B cell (primary cell): ENCODE results near the gene CSF2RB. TPM values are rescaled to one million over a fixed set of nuclear protein-coding genes. Genes with fewer than 3 reads are reported as not detected.

Experiments used
- ATAC-seq: fragments of 200-7000 bp; cut with Tn5 transposase; one replicate; pipeline ENCODE4 v1.10.0; 2021; ENCODE audit warnings: low read depth, mild to moderate bottlenecking, moderate number of reproducible peaks, moderate library complexity
- CTCF ChIA-PET: fragments of 350-600 bp; sonication (Branson Sonifier 250); formaldehyde crosslinking; loops from one replicate; lab custom pipeline; 2021; ENCODE audit warnings: antibody characterized with exemption, inconsistent platforms; lab: Charles Lee
- POLR2A ChIA-PET: fragments of 350-600 bp; sonication (Branson Sonifier 250); formaldehyde crosslinking; loops from one replicate; lab custom pipeline; 2021; ENCODE audit warnings: antibody characterized with exemption; lab: Charles Lee
- DNase-seq: peaks from one replicate; pipeline ENCODE4 v3.0.0; 2013
- H2AFZ ChIP-seq: 2 replicates; pipeline ENCODE4 v1.6.1; 2012; ENCODE audit warnings: mild to moderate bottlenecking, low read depth, low read length; ENCODE audit not compliant: insufficient read depth, poor library complexity, severe bottlenecking
- H3K27ac ChIP-seq, 2 donors: 1 replicate in 1 of 2; 2 replicates in 1 of 2; pipeline ENCODE4 v1.5.1; 2012 to 2013; ENCODE audit warnings: low read length in 2 of 2, mild to moderate bottlenecking in 2 of 2, moderate library complexity in 1 of 2
- H3K27me3 ChIP-seq, 4 experiments: fragments of 200-600 bp in 1 of 4; sonication (generic) in 1 of 4; replicated peaks in 1 of 4; 1 replicate in 2 of 4; 2 replicates in 2 of 4; pipeline versions ENCODE4 v1.6.1 to v1.7.0; 2013 to 2016; ENCODE audit warnings: low read length in 3 of 4, mild to moderate bottlenecking in 2 of 4, mixed read lengths in 1 of 4, moderate library complexity in 1 of 4; ENCODE audit not compliant: insufficient read depth in 4 of 4, control insufficient read depth in 3 of 4; ENCODE audit errors: control extremely low read depth in 1 of 4
- H3K36me3 ChIP-seq, 2 experiments: replicated peaks in 1 of 2; 1 replicate in 1 of 2; 2 replicates in 1 of 2; pipeline versions ENCODE4 v1.6.1 to v1.7.1; 2013; ENCODE audit warnings: low read length in 1 of 2; ENCODE audit not compliant: insufficient read depth in 2 of 2, control insufficient read depth in 1 of 2; ENCODE audit errors: control extremely low read depth in 1 of 2, extremely low read depth in 1 of 2
- H3K4me1 ChIP-seq, 2 donors: fragments of 200-600 bp in 1 of 2; sonication (generic) in 1 of 2; 1 replicate in 1 of 2; 2 replicates in 1 of 2; pipeline versions ENCODE4 v1.5.1 to v1.6.1; 2013 to 2017; ENCODE audit warnings: low read length in 2 of 2; ENCODE audit not compliant: control insufficient read depth in 2 of 2, insufficient read depth in 2 of 2
- H3K4me2 ChIP-seq: replicated peaks from 2 replicates; pipeline ENCODE3; 2012; ENCODE audit warnings: mild to moderate bottlenecking, low read depth, low read length; ENCODE audit not compliant: poor library complexity, severe bottlenecking
- H3K4me3 ChIP-seq, 5 experiments: fragments of 200-600 bp in 1 of 5; sonication (generic) in 1 of 5; 1 replicate in 3 of 5; 2 replicates in 2 of 5; pipeline versions ENCODE4 v1.5.1 to v1.7.0; 2011 to 2016; ENCODE audit warnings: low read length in 4 of 5, mild to moderate bottlenecking in 4 of 5, low read depth in 2 of 5, control low read depth in 1 of 5, moderate library complexity in 1 of 5; ENCODE audit not compliant: insufficient read depth in 1 of 5; ENCODE audit errors: control extremely low read depth in 1 of 5, extremely low read depth in 1 of 5
- H3K79me2 ChIP-seq: fragments of 200-600 bp; sonication (generic); one replicate; pipeline ENCODE4 v1.6.0; 2016; ENCODE audit warnings: low read length; ENCODE audit not compliant: control insufficient read depth, insufficient read depth
- H3K9ac ChIP-seq: fragments of 200-600 bp; sonication (generic); 2 replicates; pipeline ENCODE4 v1.6.1; 2017; ENCODE audit warnings: mild to moderate bottlenecking, low read length, moderate library complexity
- H3K9me3 ChIP-seq, 3 donors: one replicate each; pipeline versions ENCODE4 v1.6.1 to v1.7.1; 2013; ENCODE audit warnings: low read length in 2 of 3; ENCODE audit not compliant: control insufficient read depth in 2 of 3, insufficient read depth in 1 of 3; ENCODE audit errors: control extremely low read depth in 1 of 3
- H4K20me1 ChIP-seq: 2 replicates; pipeline ENCODE4 v1.6.0; 2012; ENCODE audit warnings: mild to moderate bottlenecking, low read length; ENCODE audit not compliant: insufficient read depth, control insufficient read depth, poor library complexity, severe bottlenecking
- H3K27ac Mint-ChIP-seq: one replicate; pipeline ENCODE4 v1.8.0; 2021; ENCODE audit warnings: mixed read lengths
- H3K27me3 Mint-ChIP-seq: one replicate; pipeline ENCODE4 v1.8.0; 2021; ENCODE audit warnings: mixed read lengths
- H3K4me1 Mint-ChIP-seq: one replicate; pipeline ENCODE4 v1.8.0; 2021; ENCODE audit warnings: mixed read lengths
- H3K4me3 Mint-ChIP-seq: one replicate; pipeline ENCODE4 v1.8.0; 2021; ENCODE audit warnings: mixed read lengths
- H3K9me3 Mint-ChIP-seq: one replicate; pipeline ENCODE4 v1.8.0; 2022; ENCODE audit warnings: mixed read lengths; ENCODE audit not compliant: insufficient read depth
- CTCF ChIP-seq: fragments of 200-600 bp; IDR thresholded peaks from one replicate; pipeline ENCODE4 v1.8.0; 2022; ENCODE audit warnings: antibody characterized with exemption, mild to moderate bottlenecking
- EZH2 ChIP-seq: IDR thresholded peaks from 2 replicates; pipeline ENCODE4 v1.6.1; 2012; ENCODE audit warnings: borderline replicate concordance, low read depth, mild to moderate bottlenecking, moderate library complexity, low read length; ENCODE audit not compliant: insufficient read depth, poor library complexity, severe bottlenecking
- WGBS: methylation state at CpG from one replicate; pipeline ENCODE4 v1.1.5; 2013; ENCODE audit warnings: missing lambda C conversion rate; ENCODE audit not compliant: insufficient coverage; 5-methylcytosine and 5-hydroxymethylcytosine counted together
- intact Hi-C: fragments of 100-400 bp; cut with micrococcal nuclease; formaldehyde crosslinking; loops from one replicate; pipeline ENCODE4 v1.10.0; 2022
- polyA plus RNA-seq: library from polyadenylated mRNA; depleted of rRNA; stranded (reverse); fragments of >200 nt; gene quantifications from 2 replicates; pipeline ENCODE4 v1.2.3, GENCODE V29; 2012
- total RNA-seq, 2 donors: library from RNA; stranded (reverse); fragments of 120-200 nt in 1 of 2; gene quantifications; 1 replicate in 1 of 2; 2 replicates in 1 of 2; pipeline versions ENCODE4 v1.2.3 to v1.2.4, GENCODE V29; 2013 to 2022

The CSF2RB gene
- total and polyA plus RNA-seq, 2 donors (not counting 1 experiment from before 2014, with no cell fraction given) = 22.0 to 39.7 TPM

DNA sequence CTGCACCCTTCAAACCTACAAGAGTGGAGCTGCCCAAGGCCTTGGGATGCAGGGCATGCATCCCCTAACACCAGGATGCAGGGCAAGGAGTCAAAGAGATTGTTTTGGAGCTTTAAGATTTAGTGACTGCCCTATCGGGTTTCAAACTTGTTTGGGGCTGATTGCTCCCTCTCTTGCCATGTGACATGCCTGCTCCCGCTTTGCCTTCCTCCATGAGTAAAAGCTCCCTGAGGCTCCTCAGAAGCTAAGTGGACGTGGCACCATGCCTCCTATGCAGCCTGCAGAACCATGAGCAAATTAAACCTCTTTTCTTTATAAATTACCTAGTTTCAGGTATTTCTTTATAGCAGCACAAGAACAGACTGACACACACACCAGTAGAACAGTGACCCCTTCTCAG is 15.8 kb upstream of the CSF2RB start:
- POLR2A ChIA-PET = interaction anchor here (0.5 kb wide), 1 partner anchor 395 kb away, joined by 4 read pairs; no protein-coding TSS in a partner anchor
- no peaks in the 10 kb centered on the region for H3K27me3 ChIP-seq
- intact Hi-C loops = no loop called here

DNA sequence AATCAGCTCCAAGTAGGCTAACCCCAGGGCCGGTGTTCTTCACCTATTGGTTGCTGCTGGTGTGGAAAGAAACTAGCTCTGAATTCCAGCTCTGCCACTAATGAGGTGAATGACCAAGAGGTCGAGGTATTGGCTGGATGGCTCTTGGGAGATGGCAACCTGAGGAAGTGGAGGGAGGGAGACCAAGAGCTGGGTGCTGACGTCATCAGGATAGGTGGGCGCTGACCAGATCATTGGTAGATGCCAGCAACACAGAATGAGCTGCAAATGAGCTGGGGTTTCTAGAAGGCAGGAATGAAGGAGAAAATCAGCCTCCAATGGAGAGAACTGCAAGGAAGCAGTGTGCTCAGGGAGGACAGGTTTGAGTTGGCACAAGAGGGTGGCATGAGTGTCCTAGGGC is 14.7 kb upstream of the CSF2RB start:
- Histone ChIP-seq H2AFZ (no peak overlapping the region), H3K4me1 (no peaks in the 10 kb centered on the region), H3K9ac (no peak overlapping the region), H3K4me2 (no peak overlapping the region), H3K9me3 (peaks cover 0 to 22% (median 12%) of the 10 kb centered on the region in 3 donors), H3K27ac (no peak overlapping the region), H3K27me3 (no peaks in the 10 kb centered on the region), H3K36me3 (no peaks in the 10 kb centered on the region), H3K4me3 (no peak overlapping the region), H4K20me1 (no peaks in the 10 kb centered on the region), H3K79me2 (no peaks in the 10 kb centered on the region)
- H3K4me3 Mint-ChIP-seq = no peak overlapping the region
- ATAC-seq (no peak), DNase-seq (no peak)
- peaks cover 4% of the 10 kb centered on the region for H3K4me1 Mint-ChIP-seq
- peaks cover 7% of the 10 kb centered on the region for H3K9me3 Mint-ChIP-seq
- TF ChIP-seq CTCF = no peak
- TF ChIP-seq EZH2 = no peak
- 87% methylated on average over 4 of the region's 4 CpGs for WGBS
- H3K27me3 Mint-ChIP-seq = peaks cover 3% of the 10 kb centered on the region
- intact Hi-C loops = no loop called here
- CTCF ChIA-PET = no interaction called here
- no peak overlapping the region for H3K27ac Mint-ChIP-seq
- POLR2A ChIA-PET = no interaction called here

More for the DNA sequence above, 15.8 kb upstream of the CSF2RB start:
- Histone ChIP-seq H3K9me3 (peaks cover 0 to 22% (median 12%) of the 10 kb centered on the region in 3 donors), H3K27ac (no peak overlapping the region), H4K20me1 (no peaks in the 10 kb centered on the region), H3K36me3 (no peaks in the 10 kb centered on the region), H3K4me3 (no peak overlapping the region), H3K4me2 (no peak overlapping the region), H3K9ac (no peak overlapping the region), H3K79me2 (no peaks in the 10 kb centered on the region), H3K4me1 (no peaks in the 10 kb centered on the region), H2AFZ (no peak overlapping the region)
- Mint-ChIP-seq H3K9me3 (peaks cover 7% of the 10 kb centered on the region), H3K27ac (no peak overlapping the region), H3K4me1 (peaks cover 4% of the 10 kb centered on the region), H3K27me3 (no peaks in the 10 kb centered on the region), H3K4me3 (no peak overlapping the region)
- DNase-seq (no peak), ATAC-seq (no peak)
- TF ChIP-seq EZH2 (no peak), CTCF (no peak)
- WGBS = 75% methylated on average over 3 of the region's 3 CpGs
- CTCF ChIA-PET = interaction anchor here (1.3 kb wide), 1 partner anchor 39 kb away, joined by 4 read pairs; no protein-coding TSS in a partner anchor
